NCI-H82 treated with DMSO at 0.1 percent for 48 hours (cell line): ENCODE measurements around the gene ZDHHC17.
"Not testable (repeated sequence)": the region's sequence is repeated elsewhere in the genome, so short reads cannot be mapped to it uniquely, and the experiment has no call there.

Experiments
- DNase-seq: peaks from one replicate; lab custom pipeline; 2025; ENCODE audit not compliant: unreplicated experiment; lab: John Stamatoyannopoulos, UW

ZDHHC17 gene

GRCh38 chr12:76766161-76766560, 2.2 kb downstream of the ZDHHC17 start:
- no peak for DNase-seq

- no peak for DNase-seq
These were observed 4.7 kb downstream of the ZDHHC17 start for GRCh38 chr12:76768576-76768975.

GRCh38 chr12:76777765-76778216, 13.9 kb downstream of the ZDHHC17 start:
- no peak for DNase-seq

- no peak for DNase-seq
These were observed 14.4 kb downstream of the ZDHHC17 start for GRCh38 chr12:76778364-76778763.

GRCh38 chr12:76779310-76779709, 15.4 kb downstream of the ZDHHC17 start:
- not testable (repeated sequence) for DNase-seq

GRCh38 chr12:76781321-76781720, 17.4 kb downstream of the ZDHHC17 start:
- DNase-seq, result no peak

- DNase-seq, result no peak
These were observed 18.6 kb downstream of the ZDHHC17 start for GRCh38 chr12:76782526-76782925.

GRCh38 chr12:76784600-76785051, 20.7 kb downstream of the ZDHHC17 start:
- no peak for DNase-seq

GRCh38 chr12:76785407-76785806, 21.5 kb downstream of the ZDHHC17 start:
- no peak for DNase-seq

- DNase-seq, result no peak
These were observed 23.1 kb downstream of the ZDHHC17 start for GRCh38 chr12:76786986-76787385.

GRCh38 chr12:76787689-76788088, 23.8 kb downstream of the ZDHHC17 start:
- no peak for DNase-seq

GRCh38 chr12:76789335-76790050, 25.6 kb downstream of the ZDHHC17 start:
- DNase-seq, result no peak

- DNase-seq, result peak; percentile 6
These were observed 26.9 kb downstream of the ZDHHC17 start for GRCh38 chr12:76790564-76791552.

GRCh38 chr12:76792828-76793227, 28.9 kb downstream of the ZDHHC17 start:
- no peak for DNase-seq

GRCh38 chr12:76798864-76799263, 34.9 kb downstream of the ZDHHC17 start:
- no peak for DNase-seq

GRCh38 chr12:76799362-76799761, 35.4 kb downstream of the ZDHHC17 start:
- DNase-seq, result no peak

GRCh38 chr12:76802060-76802459, 38.1 kb downstream of the ZDHHC17 start:
- DNase-seq, result no peak

GRCh38 chr12:76804435-76804976, 40.6 kb downstream of the ZDHHC17 start:
- no peak for DNase-seq

GRCh38 chr12:76810671-76811419, 46.9 kb downstream of the ZDHHC17 start:
- DNase-seq, result no peak

- no peak for DNase-seq
These were observed 48.1 kb downstream of the ZDHHC17 start for GRCh38 chr12:76811976-76812375.

GRCh38 chr12:76813265-76813664, 49.4 kb downstream of the ZDHHC17 start:
- DNase-seq, result no peak
